IPS DF 6.9 (cell line): ENCODE data around the gene ZNRF2.

ENCODE experiments used
- DNase-seq: peaks from one replicate; pipeline ENCODE4 v3.0.0-alpha.2; 2013; ENCODE audit warnings: low read depth, low spot score
- H3K27ac ChIP-seq: one replicate; pipeline ENCODE4 v1.5.1; 2013; ENCODE audit warnings: low read length, control low read depth
- H3K27me3 ChIP-seq: 2 replicates; pipeline ENCODE4 v1.6.1; 2013; ENCODE audit warnings: mild to moderate bottlenecking, low read length; ENCODE audit not compliant: control insufficient read depth, insufficient read depth
- H3K36me3 ChIP-seq: 2 replicates; pipeline ENCODE4 v1.6.1; 2013; ENCODE audit warnings: low read length; ENCODE audit not compliant: control insufficient read depth, insufficient read depth
- H3K4me1 ChIP-seq: 2 replicates; pipeline ENCODE4 v1.6.1; 2013; ENCODE audit warnings: low read length; ENCODE audit not compliant: control insufficient read depth, insufficient read depth
- H3K4me3 ChIP-seq: 2 replicates; pipeline ENCODE4 v1.5.1; 2013; ENCODE audit warnings: mild to moderate bottlenecking, low read length
- H3K9me3 ChIP-seq: 2 replicates; pipeline ENCODE4 v1.6.1; 2013; ENCODE audit warnings: low read length, inconsistent platforms; ENCODE audit not compliant: control insufficient read depth, insufficient read depth
- WGBS: extraction: QIAGEN DNeasy Blood & Tissue Kit; methylation state at CpG from one replicate; pipeline ENCODE4 v1.1.7; 2013; ENCODE audit warnings: mixed read lengths, missing lambda C conversion rate; ENCODE audit not compliant: insufficient read length, insufficient coverage; 5-methylcytosine and 5-hydroxymethylcytosine counted together

Gene ZNRF2

DNA sequence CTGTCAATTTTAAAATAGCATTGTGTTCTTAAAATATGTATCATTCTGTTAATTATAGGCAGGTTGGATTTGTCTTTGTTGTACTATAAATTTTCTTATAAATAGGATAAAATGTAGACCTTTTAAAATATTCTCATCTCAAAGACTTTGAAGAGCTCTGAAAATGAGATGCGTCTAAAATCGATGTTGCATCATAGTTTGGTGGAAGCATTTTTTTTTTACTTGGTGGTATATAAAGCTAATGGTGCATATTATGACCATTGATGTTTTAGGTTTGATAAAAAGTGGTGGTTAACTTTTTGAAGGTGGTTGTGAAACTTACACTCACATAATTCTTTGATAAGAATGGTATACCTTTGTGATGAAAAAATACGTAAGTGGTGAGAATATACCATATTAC is 69.1 kb downstream of the ZNRF2 start:
- Histone ChIP-seq H3K36me3 (no peaks in the 10 kb centered on the region), H3K27me3 (no peaks in the 10 kb centered on the region), H3K9me3 (no peaks in the 10 kb centered on the region), H3K27ac (no peak overlapping the region), H3K4me3 (no peak overlapping the region), H3K4me1 (no peaks in the 10 kb centered on the region; the same call in 1 of the 2 replicates)
- no peak for DNase-seq
- WGBS = no CpG with 5 or more reads among the region's 3 CpGs

DNA sequence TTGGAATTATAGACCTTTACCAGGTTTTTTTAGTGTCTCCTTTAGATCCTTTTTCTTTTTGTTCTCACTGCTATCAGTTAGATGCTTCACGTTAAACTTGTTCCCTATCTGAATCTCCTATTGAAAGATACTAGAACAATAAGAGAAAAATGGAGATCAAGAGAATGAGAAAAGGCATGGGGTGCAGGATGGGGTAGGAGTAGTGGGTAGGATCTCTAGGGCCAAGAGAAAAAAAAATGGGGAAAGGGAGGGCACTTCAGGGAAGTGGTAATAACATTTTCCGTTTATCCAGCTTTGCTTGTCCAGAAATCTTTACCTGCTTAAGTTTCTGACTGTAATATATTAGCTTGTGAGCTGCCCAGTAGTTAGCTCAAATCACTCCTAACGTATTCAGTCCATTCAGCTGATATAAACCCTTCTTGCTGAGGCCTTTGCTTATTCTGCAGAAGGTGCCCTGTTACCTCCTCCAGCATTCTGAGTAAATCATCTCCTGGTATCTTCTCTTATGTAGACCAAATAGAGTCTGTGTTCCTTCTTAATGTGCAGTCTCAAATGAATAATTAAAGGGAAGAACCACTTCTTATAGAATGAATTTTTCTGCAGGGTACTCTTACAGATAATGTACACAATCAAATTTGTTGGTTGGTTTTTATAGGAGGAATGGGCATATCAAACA is 69.7 kb downstream of the ZNRF2 start:
- Histone ChIP-seq H3K27ac (no peak overlapping the region), H3K4me1 (no peaks in the 10 kb centered on the region; the same call in 1 of the 2 replicates), H3K27me3 (no peaks in the 10 kb centered on the region), H3K9me3 (no peaks in the 10 kb centered on the region), H3K36me3 (no peaks in the 10 kb centered on the region), H3K4me3 (no peak overlapping the region)
- no peak for DNase-seq
- no CpG with 5 or more reads among the region's 3 CpGs for WGBS

DNA sequence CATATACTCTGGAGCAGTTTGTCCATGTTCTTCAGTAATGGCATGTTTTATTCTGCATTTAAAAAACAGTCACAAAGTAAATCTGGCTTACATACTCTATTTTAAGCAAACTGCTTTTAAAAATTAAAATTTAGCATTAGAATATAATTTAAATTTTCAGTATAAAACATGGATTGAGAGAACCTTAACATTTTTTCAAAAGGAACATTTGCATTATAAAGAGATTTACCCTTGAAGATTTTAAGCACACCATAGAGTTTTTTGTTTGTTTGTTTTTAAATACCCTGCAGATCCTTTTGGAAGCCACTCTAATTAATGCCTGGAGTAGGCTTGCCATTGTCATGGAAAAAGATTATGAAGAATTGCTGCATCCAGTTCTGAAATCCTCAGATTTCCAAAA is 70.4 kb downstream of the ZNRF2 start:
- Histone ChIP-seq H3K9me3 (no peaks in the 10 kb centered on the region), H3K27me3 (no peaks in the 10 kb centered on the region), H3K4me1 (no peaks in the 10 kb centered on the region; the same call in 1 of the 2 replicates), H3K27ac (no peak overlapping the region), H3K4me3 (no peak overlapping the region), H3K36me3 (no peaks in the 10 kb centered on the region)
- no peak for DNase-seq

DNA sequence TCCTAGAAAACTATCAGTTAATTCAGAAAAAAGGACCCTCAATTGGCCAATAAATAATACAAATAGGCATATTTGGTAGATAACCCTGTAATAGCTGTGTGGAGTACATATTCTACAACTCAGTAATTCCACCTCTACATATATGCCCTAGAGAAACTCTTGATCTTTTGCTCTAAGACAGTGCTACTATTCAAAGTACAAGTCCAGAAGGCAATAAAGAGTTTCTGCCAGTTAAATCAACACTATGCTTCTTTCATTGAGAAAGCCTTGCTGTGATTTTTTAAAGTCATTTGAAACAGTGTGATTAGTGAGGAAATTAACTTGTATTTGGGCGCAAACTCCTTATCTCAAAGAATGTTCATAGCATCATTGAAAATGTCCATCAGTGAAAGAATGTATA is 75.6 kb downstream of the ZNRF2 start:
- Histone ChIP-seq H3K27me3 (no peaks in the 10 kb centered on the region), H3K27ac (no peak overlapping the region), H3K9me3 (no peaks in the 10 kb centered on the region), H3K4me3 (no peak overlapping the region), H3K36me3 (no peaks in the 10 kb centered on the region), H3K4me1 (no peaks in the 10 kb centered on the region; the same call in 1 of the 2 replicates)
- no peak for DNase-seq
- no CpG with 5 or more reads among the region's 1 CpG for WGBS

DNA sequence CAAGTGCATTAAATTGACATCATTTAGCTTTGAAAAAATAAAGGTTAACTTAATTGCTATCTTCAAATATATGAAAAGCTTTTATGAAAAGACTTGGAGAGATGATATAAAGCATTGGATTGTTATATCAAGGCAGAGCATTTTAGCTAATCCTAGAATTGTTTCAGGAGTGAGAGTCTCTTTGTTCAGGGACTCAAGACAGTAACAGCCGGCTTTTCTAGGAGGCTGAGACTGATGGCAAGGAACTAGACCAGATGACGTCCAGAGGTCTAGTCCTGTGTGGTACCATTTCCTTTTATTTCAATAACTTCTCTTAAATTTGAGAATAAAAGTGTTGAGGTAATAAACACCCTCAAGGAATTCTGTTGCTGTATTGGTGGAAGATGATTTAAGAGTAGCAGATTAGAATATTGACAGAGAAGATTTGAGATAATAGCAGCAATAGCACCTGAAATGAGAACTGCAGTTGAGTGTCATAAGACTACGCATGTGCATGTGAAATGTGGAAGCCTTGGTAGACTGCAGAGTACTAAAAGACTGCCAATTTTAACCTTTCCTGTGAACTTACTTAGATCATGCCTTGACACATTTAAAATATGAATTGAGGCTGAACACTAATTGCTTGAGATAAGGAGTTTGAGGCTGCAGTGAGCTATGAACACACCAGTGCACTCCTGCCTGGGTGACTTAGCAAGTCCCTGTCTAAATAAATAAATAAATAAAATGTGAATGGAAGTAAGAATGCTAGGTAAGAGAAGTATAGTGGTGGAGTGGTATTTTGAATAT is 79.6 kb downstream of the ZNRF2 start:
- DNase-seq = no peak

DNA sequence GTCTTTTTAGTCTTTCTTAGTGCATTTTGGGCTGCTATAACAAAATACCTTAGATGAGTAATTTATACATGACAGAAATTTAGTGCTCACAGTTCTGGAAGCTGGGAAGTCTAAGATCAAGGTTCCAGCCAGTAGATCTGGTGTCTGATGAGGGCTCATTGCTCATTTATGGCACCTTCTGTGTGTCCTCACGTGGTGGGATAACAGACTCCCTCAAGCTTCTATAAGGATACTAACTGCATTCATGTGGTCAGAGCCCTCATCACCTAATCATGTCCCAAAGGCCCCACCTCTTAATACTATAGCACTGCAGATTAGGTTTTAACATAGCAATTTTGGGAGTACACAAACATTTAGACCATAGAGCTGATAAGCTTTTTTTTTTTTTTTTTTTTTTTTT is 80.4 kb downstream of the ZNRF2 start:
- Histone ChIP-seq H3K4me3 (no peak overlapping the region), H3K9me3 (no peaks in the 10 kb centered on the region), H3K36me3 (no peaks in the 10 kb centered on the region), H3K4me1 (no peaks in the 10 kb centered on the region), H3K27ac (no peak overlapping the region), H3K27me3 (no peaks in the 10 kb centered on the region)
- no peak for DNase-seq
- no CpG with 5 or more reads among the region's 1 CpG for WGBS

More for the DNA sequence above, 79.6 kb downstream of the ZNRF2 start:
- H3K9me3 ChIP-seq = no peaks in the 10 kb centered on the region
- H3K27me3 ChIP-seq = no peaks in the 10 kb centered on the region
- no peak overlapping the region for H3K27ac ChIP-seq
- no peak overlapping the region for H3K4me3 ChIP-seq
- H3K4me1 ChIP-seq = no peaks in the 10 kb centered on the region
- H3K36me3 ChIP-seq = no peaks in the 10 kb centered on the region
- WGBS = no CpG with 5 or more reads among the region's 3 CpGs

DNA sequence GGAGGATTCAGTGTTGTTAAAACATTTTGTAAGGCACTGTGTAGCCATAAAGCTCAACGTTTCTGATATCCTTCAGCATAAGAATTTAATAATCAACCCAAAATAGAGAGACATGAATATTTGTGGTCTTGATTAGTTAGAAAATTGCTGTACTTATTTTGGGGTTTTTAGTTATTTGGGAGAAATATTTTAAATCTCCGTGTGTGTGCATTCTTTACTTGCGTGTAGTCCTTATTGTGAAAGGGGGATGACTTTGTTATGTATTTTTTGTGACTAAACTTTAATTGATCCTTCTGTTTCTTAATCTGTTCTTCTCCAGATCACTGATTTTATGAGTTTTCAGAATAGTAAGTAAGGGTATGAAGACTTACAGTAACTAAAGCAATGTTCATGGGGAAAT is 81.2 kb downstream of the ZNRF2 start:
- H3K36me3 ChIP-seq = no peaks in the 10 kb centered on the region
- H3K27ac ChIP-seq = no peak overlapping the region
- no peaks in the 10 kb centered on the region for H3K27me3 ChIP-seq
- no peaks in the 10 kb centered on the region for H3K4me1 ChIP-seq
- DNase-seq = no peak
- H3K4me3 ChIP-seq = no peak overlapping the region
- H3K9me3 ChIP-seq = no peaks in the 10 kb centered on the region
- 100% methylated on average over 2 of the region's 3 CpGs for WGBS

DNA sequence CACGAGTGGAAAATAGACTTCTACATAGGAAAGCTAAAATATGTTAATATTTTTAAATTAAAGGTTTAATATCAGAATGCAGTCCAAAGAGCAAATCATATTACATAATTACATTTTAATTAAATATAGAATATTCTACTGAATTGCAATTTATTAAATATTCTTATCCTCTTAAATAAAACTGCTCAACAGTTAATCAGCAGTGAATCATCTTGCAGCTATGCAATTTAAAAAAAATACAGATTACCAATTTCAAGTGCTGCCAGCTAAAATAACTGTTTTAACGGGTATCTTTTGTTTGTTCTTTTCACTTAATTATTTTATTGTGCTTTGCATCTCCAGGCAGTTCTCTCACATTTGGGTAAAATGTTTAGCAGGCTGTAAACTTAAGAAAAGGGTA is 82.2 kb downstream of the ZNRF2 start:
- Histone ChIP-seq H3K27me3 (no peaks in the 10 kb centered on the region), H3K4me1 (no peaks in the 10 kb centered on the region), H3K27ac (no peak overlapping the region), H3K4me3 (no peak overlapping the region), H3K36me3 (no peaks in the 10 kb centered on the region), H3K9me3 (no peaks in the 10 kb centered on the region)
- DNase-seq = no peak
- no CpG with 5 or more reads among the region's 2 CpGs for WGBS

DNA sequence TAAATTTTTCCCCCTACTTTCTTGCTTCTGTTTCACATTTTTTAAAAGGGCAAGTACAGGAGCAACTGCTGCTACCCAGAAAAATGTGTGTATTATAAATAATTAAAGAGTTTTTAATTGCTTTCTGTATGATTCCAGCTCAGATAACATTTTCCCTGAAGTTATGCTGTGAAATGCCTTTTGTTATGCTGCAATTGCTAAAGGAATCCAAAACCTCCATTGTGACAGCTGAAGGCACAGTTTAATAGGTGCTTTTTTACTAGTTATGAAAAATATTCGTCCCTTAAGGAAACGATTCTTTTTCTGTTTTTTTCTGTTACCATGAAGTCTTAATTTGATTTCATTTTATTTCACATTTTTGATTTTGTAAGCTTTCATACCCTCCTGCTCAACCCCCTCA is 83.2 kb downstream of the ZNRF2 start:
- H3K27ac ChIP-seq = no peak overlapping the region
- H3K4me1 ChIP-seq = no peaks in the 10 kb centered on the region
- no peak overlapping the region for H3K4me3 ChIP-seq
- no CpG with 5 or more reads among the region's 2 CpGs for WGBS
- H3K36me3 ChIP-seq = no peaks in the 10 kb centered on the region
- no peaks in the 10 kb centered on the region for H3K9me3 ChIP-seq
- no peaks in the 10 kb centered on the region for H3K27me3 ChIP-seq
- DNase-seq = no peak

DNA sequence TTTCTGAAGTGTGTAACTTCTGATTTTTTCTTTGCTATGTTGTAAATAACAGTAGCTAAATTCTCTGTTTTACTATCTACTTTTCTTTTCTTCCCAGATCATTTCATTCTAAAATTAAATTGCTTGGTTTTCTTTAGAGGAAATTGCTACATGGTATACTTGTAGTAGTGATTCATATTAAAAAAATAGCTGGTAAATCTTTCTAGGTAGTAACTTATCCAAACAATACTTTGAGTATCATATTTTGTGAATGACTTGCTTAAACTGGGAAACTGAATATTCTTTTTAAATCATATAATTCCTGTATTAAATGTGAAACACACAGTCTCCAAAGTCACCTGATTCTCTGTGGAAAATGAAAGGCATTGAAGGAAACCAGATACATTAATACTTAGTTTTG is 85.5 kb downstream of the ZNRF2 start:
- H3K27ac ChIP-seq = no peak overlapping the region
- H3K36me3 ChIP-seq = no peaks in the 10 kb centered on the region
- H3K4me1 ChIP-seq = no peaks in the 10 kb centered on the region

DNA sequence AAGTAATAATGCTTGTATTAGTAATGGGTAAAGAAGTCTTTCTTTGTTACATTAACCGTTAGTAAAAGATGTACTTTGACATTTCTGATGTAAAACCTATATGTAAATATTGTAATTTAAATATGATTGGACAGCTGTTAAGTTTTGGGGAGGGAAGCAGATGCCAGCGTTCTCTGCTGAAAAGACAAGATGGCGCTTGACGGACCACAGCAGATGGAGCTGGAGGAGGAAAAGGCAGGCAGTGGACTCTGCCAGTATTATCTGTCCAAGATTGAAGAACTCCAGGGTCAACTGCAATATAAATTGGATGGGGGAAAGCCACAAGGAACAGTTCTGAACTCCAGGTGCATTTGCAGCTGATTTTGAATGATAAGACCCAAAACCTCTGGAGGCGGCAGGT is 86.9 kb downstream of the ZNRF2 start:
- H3K27ac ChIP-seq = no peak overlapping the region
- H3K9me3 ChIP-seq = no peaks in the 10 kb centered on the region
- DNase-seq = no peak
- H3K4me3 ChIP-seq = no peak overlapping the region
- H3K4me1 ChIP-seq = no peaks in the 10 kb centered on the region
- no peaks in the 10 kb centered on the region for H3K27me3 ChIP-seq
- H3K36me3 ChIP-seq = no peaks in the 10 kb centered on the region
- WGBS = no CpG with 5 or more reads among the region's 5 CpGs

More for the DNA sequence above, 85.5 kb downstream of the ZNRF2 start:
- DNase-seq = no peak
- no peaks in the 10 kb centered on the region for H3K27me3 ChIP-seq
- H3K9me3 ChIP-seq = no peaks in the 10 kb centered on the region
- H3K4me3 ChIP-seq = no peak overlapping the region
